Measurements from ENCODE around the gene DRAXIN.

Gene DRAXIN

GRCh38 chr1:11688506-11688905 is 3.0 kb upstream of the DRAXIN start:
- Histone ChIP-seq H3K27me3 (ENCODE audit: insufficient read depth, low read length) (peaks cover 39% of the 10 kb centered on the region), H3K4me1 (ENCODE audit: control insufficient read depth, insufficient read depth, low read length, unreplicated experiment) (peaks cover 12% of the 10 kb centered on the region), H3K36me3 (ENCODE audit: insufficient read depth, low read length) (no peaks in the 10 kb centered on the region)

GRCh38 chr1:11690397-11691301 is 861 bp upstream of the DRAXIN start:
- Histone ChIP-seq H3K79me2 (ENCODE audit: control insufficient read depth, insufficient read depth, low read length, unreplicated experiment) (no peaks in the 10 kb centered on the region), H3K27me3 (ENCODE audit: insufficient read depth, low read length) (peaks cover 39% of the 10 kb centered on the region), H3K36me3 (ENCODE audit: insufficient read depth, low read length) (no peaks in the 10 kb centered on the region), H2AFZ (ENCODE audit: low read length, unreplicated experiment) (no peak overlapping the region), H3K27ac (ENCODE audit: low read depth, low read length) (no peak overlapping the region), H3K4me3 (ENCODE audit: low read depth, low read length) (peak overlapping the region; percentile 59), H3K4me1 (ENCODE audit: control insufficient read depth, insufficient read depth, low read length, unreplicated experiment) (peaks cover 15% of the 10 kb centered on the region)

More at GRCh38 chr1:11688506-11688905, 3.0 kb upstream of the DRAXIN start:
- no peaks in the 10 kb centered on the region for H3K79me2 ChIP-seq (ENCODE audit: control insufficient read depth, insufficient read depth, low read length, unreplicated experiment)
- no peak overlapping the region for H3K4me3 ChIP-seq (ENCODE audit: low read depth, low read length)
- no peak overlapping the region for H3K27ac ChIP-seq (ENCODE audit: low read depth, low read length)
- H2AFZ ChIP-seq (ENCODE audit: low read length, unreplicated experiment), result no peak overlapping the region

GRCh38 chr1:11691928-11692711 is 610 bp downstream of the DRAXIN start:
- Histone ChIP-seq H3K4me1 (ENCODE audit: control insufficient read depth, insufficient read depth, low read length, unreplicated experiment) (peaks cover 15% of the 10 kb centered on the region), H3K36me3 (ENCODE audit: insufficient read depth, low read length) (no peaks in the 10 kb centered on the region), H3K79me2 (ENCODE audit: control insufficient read depth, insufficient read depth, low read length, unreplicated experiment) (no peaks in the 10 kb centered on the region), H3K27me3 (ENCODE audit: insufficient read depth, low read length) (peaks cover 39% of the 10 kb centered on the region), H2AFZ (ENCODE audit: low read length, unreplicated experiment) (no peak overlapping the region), H3K4me3 (ENCODE audit: low read depth, low read length) (peak overlapping the region; percentile 59), H3K27ac (ENCODE audit: low read depth, low read length) (no peak overlapping the region)

GRCh38 chr1:11693024-11693590 is 1.6 kb downstream of the DRAXIN start:
- H3K27ac ChIP-seq (ENCODE audit: low read depth, low read length), result no peak overlapping the region
- H3K4me3 ChIP-seq (ENCODE audit: low read depth, low read length), result peak overlapping the region; percentile 23; the same call in 1 of the 2 replicates
- H2AFZ ChIP-seq (ENCODE audit: low read length, unreplicated experiment), result no peak overlapping the region
- peaks cover 15% of the 10 kb centered on the region for H3K4me1 ChIP-seq (ENCODE audit: control insufficient read depth, insufficient read depth, low read length, unreplicated experiment)
- H3K27me3 ChIP-seq (ENCODE audit: insufficient read depth, low read length), result peaks cover 39% of the 10 kb centered on the region
- H3K36me3 ChIP-seq (ENCODE audit: insufficient read depth, low read length), result no peaks in the 10 kb centered on the region
- H3K79me2 ChIP-seq (ENCODE audit: control insufficient read depth, insufficient read depth, low read length, unreplicated experiment), result no peaks in the 10 kb centered on the region

GRCh38 chr1:11693917-11694316 is 2.4 kb downstream of the DRAXIN start:
- Histone ChIP-seq H3K4me3 (ENCODE audit: low read depth, low read length) (no peak overlapping the region), H3K79me2 (ENCODE audit: control insufficient read depth, insufficient read depth, low read length, unreplicated experiment) (no peaks in the 10 kb centered on the region), H3K36me3 (ENCODE audit: insufficient read depth, low read length) (no peaks in the 10 kb centered on the region), H2AFZ (ENCODE audit: low read length, unreplicated experiment) (no peak overlapping the region), H3K27me3 (ENCODE audit: insufficient read depth, low read length) (peaks cover 39% of the 10 kb centered on the region), H3K4me1 (ENCODE audit: control insufficient read depth, insufficient read depth, low read length, unreplicated experiment) (peaks cover 15% of the 10 kb centered on the region), H3K27ac (ENCODE audit: low read depth, low read length) (no peak overlapping the region)

- Histone ChIP-seq H3K79me2 (ENCODE audit: control insufficient read depth, insufficient read depth, low read length, unreplicated experiment) (no peaks in the 10 kb centered on the region), H3K27ac (ENCODE audit: low read depth, low read length) (no peak overlapping the region), H3K4me3 (ENCODE audit: low read depth, low read length) (no peak overlapping the region), H3K27me3 (ENCODE audit: insufficient read depth, low read length) (peaks cover 30% of the 10 kb centered on the region), H3K36me3 (ENCODE audit: insufficient read depth, low read length) (no peaks in the 10 kb centered on the region), H2AFZ (ENCODE audit: low read length, unreplicated experiment) (no peak overlapping the region), H3K4me1 (ENCODE audit: control insufficient read depth, insufficient read depth, low read length, unreplicated experiment) (peaks cover 19% of the 10 kb centered on the region)
Measured at GRCh38 chr1:11695861-11696260, 4.4 kb downstream of the DRAXIN start.

GRCh38 chr1:11697188-11697892 is 5.8 kb downstream of the DRAXIN start:
- H2AFZ ChIP-seq (ENCODE audit: low read length, unreplicated experiment), result no peak overlapping the region
- no peaks in the 10 kb centered on the region for H3K36me3 ChIP-seq (ENCODE audit: insufficient read depth, low read length)
- H3K27me3 ChIP-seq (ENCODE audit: insufficient read depth, low read length), result peaks cover 29% of the 10 kb centered on the region
- peaks cover 21% of the 10 kb centered on the region for H3K4me1 ChIP-seq (ENCODE audit: control insufficient read depth, insufficient read depth, low read length, unreplicated experiment)
- no peak overlapping the region for H3K27ac ChIP-seq (ENCODE audit: low read depth, low read length)
- H3K4me3 ChIP-seq (ENCODE audit: low read depth, low read length), result no peak overlapping the region
- no peaks in the 10 kb centered on the region for H3K79me2 ChIP-seq (ENCODE audit: control insufficient read depth, insufficient read depth, low read length, unreplicated experiment)

GRCh38 chr1:11697893-11698210 is 6.3 kb downstream of the DRAXIN start:
- Histone ChIP-seq H3K27ac (ENCODE audit: low read depth, low read length) (no peak overlapping the region), H3K27me3 (ENCODE audit: insufficient read depth, low read length) (peaks cover 30% of the 10 kb centered on the region), H2AFZ (ENCODE audit: low read length, unreplicated experiment) (no peak overlapping the region), H3K36me3 (ENCODE audit: insufficient read depth, low read length) (no peaks in the 10 kb centered on the region), H3K79me2 (ENCODE audit: control insufficient read depth, insufficient read depth, low read length, unreplicated experiment) (no peaks in the 10 kb centered on the region), H3K4me1 (ENCODE audit: control insufficient read depth, insufficient read depth, low read length, unreplicated experiment) (peaks cover 16% of the 10 kb centered on the region), H3K4me3 (ENCODE audit: low read depth, low read length) (no peak overlapping the region)

GRCh38 chr1:11700601-11701467 is 9.3 kb downstream of the DRAXIN start:
- peak overlapping the region; percentile 39 for H3K4me3 ChIP-seq (ENCODE audit: low read depth, low read length)
- no peak overlapping the region for H2AFZ ChIP-seq (ENCODE audit: low read length, unreplicated experiment)
- no peaks in the 10 kb centered on the region for H3K79me2 ChIP-seq (ENCODE audit: control insufficient read depth, insufficient read depth, low read length, unreplicated experiment)
- H3K27me3 ChIP-seq (ENCODE audit: insufficient read depth, low read length), result peaks cover 53% of the 10 kb centered on the region
- H3K4me1 ChIP-seq (ENCODE audit: control insufficient read depth, insufficient read depth, low read length, unreplicated experiment), result peaks cover 6% of the 10 kb centered on the region
- H3K27ac ChIP-seq (ENCODE audit: low read depth, low read length), result no peak overlapping the region
- no peaks in the 10 kb centered on the region for H3K36me3 ChIP-seq (ENCODE audit: insufficient read depth, low read length)
